SKM-1 (cell line): Measurements from ENCODE around the gene ACOT7.

Experiments used
- DNase-seq: peaks from one replicate; lab custom pipeline; 2025; ENCODE audit not compliant: unreplicated experiment; lab: John Stamatoyannopoulos, UW

Gene ACOT7

DNA sequence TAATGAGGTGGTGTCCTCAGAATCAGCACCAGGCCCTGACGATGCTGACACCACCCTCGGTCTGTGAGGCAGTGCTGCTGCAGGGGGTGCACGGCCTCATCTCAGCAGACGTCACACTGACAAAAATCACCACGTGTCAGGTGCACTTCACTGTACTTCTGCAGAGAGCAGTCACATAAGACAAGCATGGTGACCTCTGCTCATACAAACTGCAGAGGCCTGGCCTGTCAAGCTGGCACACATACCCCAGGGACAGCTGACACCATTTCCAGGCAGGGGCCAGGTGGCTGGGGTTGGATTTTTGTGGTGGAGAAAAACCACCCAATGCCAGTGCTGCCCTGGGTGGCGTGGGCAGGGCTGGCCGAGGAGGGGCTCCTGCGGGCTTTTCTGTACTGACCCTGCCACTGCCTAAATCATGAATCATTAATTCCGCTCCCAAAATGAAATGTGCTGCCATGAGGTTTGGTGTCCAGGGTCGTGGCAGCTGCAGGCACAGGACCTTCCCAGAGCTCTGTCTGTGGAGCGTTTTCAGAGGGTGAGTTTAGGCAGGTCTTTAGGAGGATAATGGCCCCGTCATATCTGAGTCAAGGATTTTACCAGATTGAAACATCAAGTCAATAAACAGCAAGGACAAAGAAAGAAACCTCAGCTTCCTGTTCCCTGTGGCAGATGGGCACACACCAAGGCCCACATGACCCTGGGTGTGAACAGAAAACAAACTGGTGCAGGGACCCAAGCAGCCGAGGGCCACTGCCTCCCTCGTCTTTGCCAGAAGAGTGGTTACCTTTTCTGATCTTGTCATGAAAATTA is 99.3 kb downstream of the ACOT7 start:
- no peak for DNase-seq

DNA sequence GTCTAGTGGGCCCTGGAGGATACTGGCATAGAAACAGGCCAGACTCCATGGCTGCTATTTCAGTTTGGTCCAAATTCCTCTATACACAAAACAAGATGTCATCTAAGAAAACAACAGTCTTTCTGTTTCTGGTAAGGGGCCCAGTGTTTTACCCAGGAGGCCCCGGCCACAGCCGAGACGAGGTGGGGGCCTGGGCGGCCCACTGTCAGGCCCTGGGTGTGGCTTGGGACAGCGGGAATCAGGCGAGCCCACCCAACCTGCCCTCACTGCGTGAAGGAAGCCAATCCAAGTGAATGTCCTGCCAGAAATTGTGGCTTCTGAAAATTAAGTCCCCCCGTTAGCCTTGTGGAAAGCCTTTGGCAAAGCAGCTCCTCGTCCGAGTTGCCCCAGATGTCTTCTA is 101.5 kb downstream of the ACOT7 start:
- no peak for DNase-seq

DNA sequence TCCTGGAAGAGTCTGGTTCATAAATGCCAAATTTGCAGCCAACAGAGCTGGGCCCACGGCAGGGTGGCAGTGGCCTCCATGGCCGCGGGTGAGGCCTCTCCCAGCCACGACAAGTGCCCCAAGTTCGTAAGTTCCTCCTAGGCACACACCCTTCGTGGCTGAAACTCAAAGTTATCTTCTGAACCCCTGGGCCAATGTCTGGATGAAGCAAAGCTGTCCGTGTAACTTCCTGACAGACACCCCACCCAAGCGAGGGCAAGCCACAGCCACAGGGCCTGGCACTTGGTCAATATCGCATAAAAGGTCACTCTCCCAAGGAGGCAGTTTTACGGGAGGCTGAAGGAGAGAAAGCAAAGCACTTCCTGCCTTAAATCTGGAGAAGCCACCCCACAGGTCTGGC is 104.9 kb downstream of the ACOT7 start:
- no peak for DNase-seq

DNA sequence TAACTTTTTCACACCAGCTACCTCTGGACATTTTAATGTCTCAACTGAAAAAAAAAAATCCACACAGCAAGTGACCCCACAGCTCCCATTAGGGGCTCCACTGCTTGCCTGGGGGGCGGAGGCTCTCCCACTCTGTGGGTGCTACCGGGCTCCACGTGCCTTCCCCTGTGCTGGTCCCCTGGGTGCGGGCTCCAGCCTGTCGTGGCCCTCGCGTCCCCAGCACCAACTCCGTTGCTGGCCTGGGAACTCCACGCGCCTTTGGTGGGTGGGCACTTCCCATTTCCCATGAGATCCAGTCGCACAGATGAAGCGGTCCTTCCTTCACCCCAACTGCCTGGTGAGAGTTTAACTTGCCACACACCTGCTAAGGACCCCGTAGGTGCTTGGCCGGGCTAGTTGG is 105.5 kb downstream of the ACOT7 start:
- DNase-seq, result no peak

DNA sequence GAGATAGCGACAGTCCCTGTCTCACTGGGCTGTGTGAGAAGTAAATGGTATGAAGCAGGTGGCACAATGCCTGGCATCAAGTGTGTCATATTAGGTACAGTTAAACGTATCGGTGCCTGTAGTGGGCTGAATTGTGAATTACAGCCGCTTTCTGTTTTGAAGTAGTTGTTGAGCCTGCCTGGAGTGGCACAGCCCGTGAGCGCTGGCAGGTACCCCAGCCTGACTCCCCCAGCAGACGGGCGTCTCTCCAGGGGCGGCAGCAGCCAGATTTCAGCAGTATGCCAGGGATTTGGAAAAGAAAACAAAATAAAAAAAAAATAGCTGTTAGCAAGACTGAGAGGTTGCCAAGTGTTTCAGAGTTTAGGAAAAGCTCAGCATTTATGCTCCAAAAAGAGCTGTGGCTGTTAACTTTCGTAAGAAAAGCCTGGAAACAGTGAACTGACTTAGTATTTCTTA is 106.1 kb downstream of the ACOT7 start:
- DNase-seq, result no peak

DNA sequence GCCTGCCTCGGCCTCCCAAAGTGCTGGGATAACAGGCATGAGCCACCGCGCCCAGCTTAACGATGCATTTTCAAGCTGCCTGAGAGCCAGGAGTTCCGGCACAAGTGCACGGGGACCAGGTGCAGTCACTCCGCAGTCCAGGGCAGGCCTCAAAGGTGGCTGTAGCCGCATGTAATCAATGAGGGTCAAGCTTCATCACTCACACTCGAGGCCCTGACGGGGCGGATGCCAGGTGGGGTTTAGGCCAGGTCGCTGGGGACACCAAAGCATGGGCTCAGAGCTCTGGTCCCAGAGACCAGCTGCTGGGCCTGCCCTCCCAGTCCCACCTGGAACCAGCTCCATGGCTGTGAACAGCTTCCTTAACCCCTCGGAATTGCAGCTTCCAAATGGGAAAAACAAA is 106.5 kb downstream of the ACOT7 start:
- no peak for DNase-seq

DNA sequence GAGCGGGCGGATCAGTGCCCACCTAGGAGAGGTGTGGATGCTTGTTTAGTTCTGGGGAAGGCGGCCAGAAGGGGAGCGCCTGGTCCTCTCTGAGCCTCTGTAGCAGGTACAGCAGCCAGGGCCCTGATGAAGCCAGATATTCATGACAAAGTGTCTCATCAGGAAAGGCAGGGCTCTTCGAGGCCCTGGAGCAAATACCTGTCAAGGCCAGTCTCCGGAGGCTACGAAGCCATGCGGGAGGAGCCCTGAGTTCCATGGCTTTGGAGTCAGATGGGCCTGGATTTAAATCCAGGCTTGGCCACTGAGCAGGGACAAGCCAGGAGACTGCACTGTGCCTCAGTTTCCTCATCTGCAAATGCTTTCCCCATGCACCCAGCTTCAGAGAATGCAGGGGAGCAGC is 107.3 kb downstream of the ACOT7 start:
- DNase-seq, result no peak

DNA sequence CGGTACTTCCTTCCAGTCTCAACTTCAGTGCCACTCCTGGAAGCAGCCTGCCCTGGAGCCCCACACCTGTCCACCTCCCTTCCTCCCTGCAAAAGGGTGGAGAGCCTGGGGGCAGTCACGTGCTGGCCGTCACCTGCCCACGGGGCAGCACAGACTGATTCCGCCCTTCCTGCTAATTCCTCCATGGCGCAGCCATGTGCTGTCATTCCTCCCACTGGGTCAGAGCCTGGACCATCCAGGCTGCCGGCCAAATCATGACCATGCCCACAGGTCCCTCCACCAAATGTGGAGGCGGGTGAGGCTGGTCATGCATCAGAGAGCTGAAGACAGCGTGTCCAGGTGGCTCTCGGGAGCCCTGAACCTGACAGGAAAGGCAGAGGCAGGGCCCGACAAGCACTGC is 108.2 kb downstream of the ACOT7 start:
- no peak for DNase-seq

DNA sequence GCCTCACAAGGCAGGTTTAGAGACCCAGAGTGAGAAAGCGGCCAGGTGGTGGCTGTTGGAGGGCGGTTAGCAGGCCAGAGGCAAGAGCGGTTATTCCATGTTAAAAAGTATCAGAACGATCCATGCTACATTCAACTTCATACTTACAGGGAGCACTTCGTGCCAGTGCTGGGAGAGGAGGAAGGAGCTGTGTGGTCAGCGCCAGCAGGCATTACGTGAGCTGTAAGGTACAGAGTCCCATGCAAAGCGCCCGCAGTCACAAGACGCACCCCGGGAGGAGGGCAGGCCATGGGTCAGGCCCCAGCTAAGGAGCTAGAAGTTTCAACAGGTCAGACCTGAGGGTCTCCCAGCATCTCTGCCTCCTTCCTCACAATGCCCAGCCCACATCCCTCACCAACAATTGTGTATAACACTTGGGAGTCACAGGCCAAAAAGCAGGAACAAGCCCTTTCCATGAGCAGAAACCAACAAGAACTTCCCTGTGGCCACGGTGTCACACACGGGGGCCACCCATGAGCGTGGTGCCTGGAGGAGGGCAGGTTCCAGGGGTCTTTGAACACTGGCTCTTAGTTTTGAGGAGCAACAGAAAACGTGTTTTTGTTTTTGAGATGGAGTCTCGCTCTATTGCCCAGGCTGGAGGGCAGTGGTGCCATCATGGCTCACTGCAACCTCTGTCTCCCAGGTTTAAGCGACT is 110.8 kb downstream of the ACOT7 start:
- no peak for DNase-seq

DNA sequence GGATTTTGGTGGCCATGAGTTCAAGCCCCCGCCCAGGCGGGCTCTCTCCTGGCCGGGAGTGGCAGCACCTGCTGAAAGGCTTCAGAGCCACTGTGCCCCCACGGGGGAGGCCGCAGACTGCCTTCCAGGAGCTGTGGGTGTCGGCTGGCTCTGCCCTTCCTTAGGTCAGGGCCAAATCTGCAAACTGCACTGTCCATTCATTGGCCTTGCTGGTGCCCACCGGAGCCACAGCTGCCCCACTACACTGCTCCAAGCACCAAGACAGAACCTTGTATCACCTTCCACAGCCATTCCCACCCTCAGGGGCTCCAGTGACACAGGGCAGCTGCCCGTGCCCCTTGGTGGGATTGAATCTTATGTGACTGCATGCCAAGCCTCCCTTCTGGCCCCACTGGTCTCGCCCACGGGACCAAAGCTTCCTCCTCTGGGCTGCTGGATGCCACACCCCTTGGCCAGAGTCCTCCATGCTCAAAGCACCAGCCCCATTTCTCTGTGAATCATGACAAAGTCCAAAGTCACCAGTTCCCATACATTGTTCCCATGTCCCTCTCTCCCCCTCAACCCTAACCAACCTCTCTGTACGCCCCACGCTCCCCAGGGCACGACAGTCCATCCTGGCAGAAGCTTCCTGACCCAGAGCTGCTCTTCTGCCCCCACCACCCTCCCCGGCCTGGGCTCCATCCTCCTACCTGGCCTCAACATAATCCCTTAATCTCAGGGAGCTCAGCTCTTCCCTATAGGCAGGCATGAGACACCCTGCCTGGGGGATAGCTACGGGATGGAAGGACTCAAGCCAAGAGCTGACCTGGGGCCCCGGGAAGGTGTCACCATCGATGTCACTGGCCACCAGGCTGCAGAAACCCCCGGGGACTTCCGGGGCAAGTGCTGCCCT is 111.8 kb downstream of the ACOT7 start:
- DNase-seq, result no peak

DNA sequence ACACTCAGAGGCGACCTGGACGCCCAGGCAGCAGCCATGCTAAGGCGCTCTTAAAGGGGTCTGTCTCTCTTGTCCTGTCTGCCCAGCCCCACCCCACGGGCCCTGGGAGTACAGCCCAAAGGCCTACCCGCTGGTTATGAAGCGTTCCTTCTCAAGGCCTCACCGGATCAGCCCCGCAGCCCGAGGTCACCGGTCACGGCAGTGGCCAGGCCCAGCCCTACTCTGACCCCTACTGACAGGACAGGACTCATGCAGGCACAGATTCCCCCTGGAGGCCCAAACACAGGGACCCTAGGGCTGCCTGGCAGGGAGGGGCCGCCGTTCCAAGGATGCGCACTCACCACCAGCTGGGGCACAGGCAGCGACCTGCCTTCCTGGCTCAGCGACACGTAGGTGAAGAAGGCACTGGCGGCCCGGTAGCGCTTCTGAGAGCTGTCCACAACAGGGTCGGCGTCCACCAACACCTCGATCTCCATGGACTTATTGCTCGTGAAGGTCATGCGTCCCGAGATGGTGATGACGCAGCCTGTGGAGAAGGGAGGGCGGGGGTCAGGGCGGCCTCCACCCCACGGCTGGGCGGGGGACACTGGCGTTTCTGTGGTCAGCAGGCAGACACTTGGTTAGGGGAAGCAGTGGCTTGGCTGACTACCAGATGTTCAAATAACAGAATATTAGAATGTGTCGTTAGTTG is 112.7 kb downstream of the ACOT7 start:
- DNase-seq, result no peak

DNA sequence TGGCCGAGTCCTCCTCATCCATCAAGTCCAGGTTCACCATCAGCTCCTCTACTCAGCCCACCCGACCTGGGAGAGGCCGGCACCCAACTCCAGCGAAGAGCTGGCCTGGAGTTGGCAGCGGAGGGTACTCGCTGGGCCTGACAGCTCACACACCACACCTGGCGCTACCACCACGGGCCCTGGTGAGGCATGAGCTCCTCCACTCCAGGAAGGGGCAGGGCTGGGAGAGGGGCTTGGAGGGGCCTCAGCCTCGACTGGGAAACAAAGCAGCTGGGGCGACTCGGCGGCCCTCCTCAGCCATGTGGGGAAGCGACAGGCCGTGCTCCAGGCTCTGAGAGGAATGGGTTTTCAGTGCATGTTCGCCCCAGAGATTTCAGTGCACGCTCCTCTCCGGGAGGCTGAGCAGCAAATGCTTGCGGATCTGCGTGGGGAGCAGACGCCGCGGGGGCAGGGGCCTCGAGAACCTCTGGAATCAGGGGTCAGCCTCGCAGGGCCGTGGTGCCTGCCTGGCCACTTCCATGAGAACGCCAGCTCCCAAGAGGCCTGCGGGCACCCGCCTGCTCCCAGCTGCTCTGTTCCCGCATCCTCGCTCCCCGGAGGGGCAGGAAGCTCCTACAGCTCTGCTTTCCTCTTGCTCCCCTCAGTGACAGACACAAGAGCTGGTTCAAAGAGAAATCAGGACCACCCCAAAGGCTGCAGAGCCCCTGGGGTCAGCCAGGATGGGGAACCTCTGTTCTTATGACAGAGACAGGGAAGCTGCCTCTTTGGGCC is 113.8 kb downstream of the ACOT7 start:
- no peak for DNase-seq

DNA sequence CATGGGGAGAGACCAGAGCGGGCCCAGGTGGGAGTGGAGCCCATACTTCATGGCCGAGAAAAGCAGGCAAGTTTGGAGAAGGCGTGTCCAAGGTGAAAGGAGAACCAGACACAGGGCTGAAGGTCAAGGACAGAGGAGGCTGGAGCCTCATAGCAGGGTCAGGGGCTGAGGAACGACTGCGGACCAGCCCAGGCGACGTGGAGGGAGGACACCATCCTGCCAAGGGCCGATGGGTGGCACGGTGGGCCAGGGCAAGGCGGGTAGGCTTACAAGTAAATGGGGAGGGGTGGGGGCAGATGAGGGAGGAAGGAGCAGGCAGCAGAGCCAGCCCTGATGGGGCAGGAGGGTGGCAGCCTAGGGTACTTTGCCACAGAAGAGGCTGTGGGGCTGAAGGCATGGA is 114.5 kb downstream of the ACOT7 start:
- no peak for DNase-seq

DNA sequence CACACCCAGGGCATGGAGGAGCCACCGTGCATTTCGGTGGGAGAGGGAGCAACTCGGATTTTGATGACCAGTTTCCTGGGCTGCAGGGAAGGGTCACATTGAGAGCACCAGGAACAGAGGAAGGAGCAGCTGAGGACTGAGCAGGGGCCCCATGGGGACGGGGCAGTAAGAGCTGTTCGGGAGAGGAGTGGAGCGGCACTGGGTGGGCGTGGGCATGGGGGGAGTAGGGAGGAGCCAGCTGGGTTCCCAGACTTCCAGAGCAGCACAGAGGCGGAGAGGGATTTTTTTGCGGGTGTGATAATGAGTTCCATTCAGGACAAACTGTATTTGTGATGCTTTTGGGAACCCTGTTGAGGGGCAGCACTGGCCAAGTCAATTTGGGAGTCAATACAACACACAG is 115.3 kb downstream of the ACOT7 start:
- DNase-seq, result no peak

DNA sequence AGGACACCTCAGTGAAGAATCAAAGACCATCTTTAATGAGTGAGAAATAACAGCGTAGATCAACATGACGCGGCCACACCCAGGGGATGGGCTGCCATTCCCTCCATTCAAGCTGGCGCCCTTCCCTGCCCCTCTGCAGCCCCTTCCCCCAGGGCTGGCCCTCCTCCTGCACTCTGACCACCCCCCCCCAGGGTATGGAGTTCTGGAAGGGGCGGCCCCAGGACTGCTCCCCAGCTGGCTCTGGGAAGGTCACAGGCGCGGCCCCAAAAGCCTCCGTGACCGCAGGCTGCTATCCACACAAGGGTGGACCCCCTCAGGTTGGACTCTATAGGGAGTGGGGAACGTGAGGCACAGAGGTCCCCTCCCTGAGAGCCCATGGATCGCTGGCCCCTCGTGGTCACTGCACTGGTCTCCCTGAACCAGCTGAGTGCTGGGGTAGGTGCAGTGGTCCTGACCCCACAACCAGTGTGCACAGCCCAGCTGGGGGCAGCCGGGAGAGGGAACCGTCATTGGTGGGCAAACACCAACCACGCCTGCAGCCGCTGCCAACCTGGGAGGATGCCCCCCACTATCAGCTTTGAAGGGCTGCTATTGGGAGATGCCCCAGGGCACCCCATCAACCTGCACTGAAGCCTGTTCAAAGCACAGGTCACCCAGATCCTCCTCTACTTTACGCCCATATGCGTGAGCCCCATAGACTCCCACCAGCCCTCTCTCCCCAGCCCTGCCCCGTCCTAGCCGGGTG is 116.6 kb downstream of the ACOT7 start:
- no peak for DNase-seq

DNA sequence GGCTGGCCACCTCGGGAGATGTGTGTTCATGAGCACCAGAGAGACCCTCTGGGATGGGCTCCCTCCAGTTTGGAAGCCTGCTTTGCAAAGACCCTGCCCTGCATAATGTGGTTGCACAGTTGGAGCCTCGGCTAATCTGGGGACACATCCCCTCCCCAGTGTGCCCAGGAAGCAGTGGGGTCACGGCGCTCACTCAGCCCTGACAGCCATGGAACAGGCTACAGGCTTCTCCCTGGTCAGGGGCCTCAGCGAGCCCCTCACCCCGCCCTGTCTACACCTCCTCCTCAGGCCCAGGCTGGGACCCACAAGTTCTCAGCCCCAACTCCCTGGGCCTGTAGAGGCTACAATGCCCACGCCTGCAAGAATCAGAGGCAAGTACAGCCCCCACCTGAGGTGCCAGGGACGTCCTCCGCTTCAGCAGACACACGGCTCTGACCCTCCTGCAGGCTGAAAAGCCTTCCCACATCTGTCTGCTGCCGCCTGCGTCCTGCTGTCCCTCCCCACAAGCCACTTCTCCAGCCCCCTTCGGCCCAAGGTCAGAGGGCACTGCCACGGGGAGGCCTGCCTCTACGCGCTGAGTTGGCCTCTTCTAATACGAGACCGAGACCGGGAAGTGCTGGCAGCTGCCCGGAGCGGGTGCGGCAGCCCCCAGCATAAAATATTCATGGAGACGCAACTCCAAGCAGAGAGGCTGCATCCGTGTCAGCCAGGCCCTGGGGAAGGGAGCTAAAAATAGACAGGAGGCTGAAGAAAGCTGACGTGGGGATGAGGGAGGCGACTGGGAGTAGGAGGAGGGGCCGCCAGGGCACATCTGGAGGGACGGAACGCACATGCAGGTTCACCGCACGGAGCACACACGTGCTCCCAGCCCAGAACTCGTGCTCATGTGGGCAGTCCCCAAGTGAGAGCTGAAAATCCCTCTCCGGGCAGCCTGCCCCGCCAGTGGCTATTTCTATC is 117.5 kb downstream of the ACOT7 start:
- no peak for DNase-seq

DNA sequence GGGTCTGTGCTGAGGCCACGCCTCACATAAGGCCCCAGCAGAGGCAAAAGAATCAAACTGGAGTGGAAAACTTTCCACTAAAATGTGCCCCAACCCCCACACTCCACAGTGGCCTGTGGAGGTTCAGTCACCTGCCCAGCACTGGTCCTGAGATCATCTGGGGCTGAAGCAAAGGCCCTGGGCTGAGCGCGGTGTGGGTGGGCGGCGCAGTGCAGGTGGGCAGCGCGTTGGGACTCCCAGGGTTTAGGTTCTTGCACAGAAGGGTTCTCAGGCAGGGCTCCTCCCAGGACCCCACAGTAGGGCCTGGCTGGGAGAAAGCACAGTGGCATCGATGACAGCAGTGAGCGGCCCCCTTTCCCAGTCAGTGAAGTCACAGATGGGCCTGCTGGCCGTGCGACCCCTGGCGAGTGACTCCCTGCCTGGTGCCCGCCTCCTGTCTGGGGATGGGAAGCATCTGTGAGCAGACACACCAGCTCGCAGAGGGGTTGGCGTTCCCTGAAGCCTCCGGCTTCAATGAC is 118.9 kb downstream of the ACOT7 start:
- DNase-seq, result no peak

DNA sequence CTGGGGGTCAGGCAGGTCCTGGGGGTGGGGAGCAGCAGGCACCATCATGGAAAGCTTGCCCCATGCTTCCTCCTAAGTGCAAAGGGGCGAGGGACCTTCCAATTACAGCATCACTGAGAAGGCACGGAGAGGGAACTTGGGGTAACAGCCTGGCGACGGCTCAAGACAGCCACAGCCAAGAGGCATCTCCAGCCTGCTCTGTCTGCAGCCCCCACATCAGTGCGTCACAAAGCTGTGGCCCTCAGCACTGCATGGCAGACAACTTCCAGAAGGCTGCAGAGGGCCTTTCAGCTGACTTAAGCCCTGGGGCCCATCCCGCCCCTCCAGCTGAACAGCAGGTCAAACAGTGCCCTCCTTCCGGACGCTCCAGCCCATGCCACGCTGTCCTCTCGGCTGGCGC is 119.5 kb downstream of the ACOT7 start:
- no peak for DNase-seq
